Liver (tissue), 3 donors: ENCODE data around the gene ZNF536.

Source experiments
- CTCF ChIP-seq: fragments of 150-350 bp; IDR thresholded peaks from 2 replicates; pipeline ENCODE4 v1.5.1; 2017; ENCODE audit warnings: improper control_type of control experiment, low read depth, low read length; ENCODE audit not compliant: missing input control
- FOXA1 ChIP-seq: IDR thresholded peaks from 2 replicates; pipeline ENCODE4 v1.6.1; 2016; ENCODE audit warnings: antibody characterized with exemption
- GABPA ChIP-seq, 2 donors: IDR thresholded peaks in 1 of 2; conservative IDR thresholded peaks in 1 of 2; 2 replicates each; pipeline ENCODE4 v1.6.1; 2016; ENCODE audit warnings: antibody characterized with exemption in 2 of 2, mild to moderate bottlenecking in 1 of 2, moderate library complexity in 1 of 2
- JUND ChIP-seq, 2 donors: IDR thresholded peaks; 2 replicates each; pipeline ENCODE4 v1.6.1; 2016; ENCODE audit warnings: antibody characterized with exemption in 2 of 2
- RAD21 ChIP-seq, 2 donors: IDR thresholded peaks; 2 replicates each; pipeline ENCODE4 v1.6.1; 2016; ENCODE audit warnings: antibody characterized with exemption in 2 of 2, mild to moderate bottlenecking in 2 of 2
- REST ChIP-seq: IDR thresholded peaks from 2 replicates; pipeline ENCODE4 v1.6.1; 2016; ENCODE audit warnings: antibody characterized with exemption, mild to moderate bottlenecking
- RXRA ChIP-seq, 2 donors: IDR thresholded peaks; 2 replicates each; pipeline ENCODE4 v1.6.1; 2017 to 2018; ENCODE audit warnings: antibody characterized with exemption in 2 of 2, mild to moderate bottlenecking in 1 of 2
- TAF1 ChIP-seq: conservative IDR thresholded peaks from 2 replicates; pipeline ENCODE4 v1.6.1; 2016; ENCODE audit warnings: antibody characterized with exemption, mild to moderate bottlenecking
- YY1 ChIP-seq: IDR thresholded peaks from 2 replicates; pipeline ENCODE4 v1.6.1; 2016; ENCODE audit warnings: antibody characterized with exemption, mild to moderate bottlenecking
- ZBTB33 ChIP-seq: IDR thresholded peaks from 2 replicates; pipeline ENCODE4 v1.6.1; 2016; ENCODE audit warnings: antibody characterized with exemption
- TF ChIP-seq, protein P1 (sequence below): IDR thresholded peaks from 2 replicates; pipeline ENCODE4 v1.6.1; 2016; ENCODE audit warnings: antibody characterized with exemption
- TF ChIP-seq, protein P2 (sequence below): IDR thresholded peaks from 2 replicates; pipeline ENCODE4 v1.6.1; 2016; ENCODE audit warnings: antibody characterized with exemption
- donor health status: healthy.
- donor health status: healthy.

GRCh38 chr19:30552593-30552992 lies 180.4 kb downstream of the ZNF536 start:
- TF ChIP-seq FOXA1, result no peak
- TF ChIP-seq, protein P1, sequence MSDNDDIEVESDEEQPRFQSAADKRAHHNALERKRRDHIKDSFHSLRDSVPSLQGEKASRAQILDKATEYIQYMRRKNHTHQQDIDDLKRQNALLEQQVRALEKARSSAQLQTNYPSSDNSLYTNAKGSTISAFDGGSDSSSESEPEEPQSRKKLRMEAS, result no peak
- no peak for TF ChIP-seq CTCF
- no peak for TF ChIP-seq JUND (IDR thresholded peaks at IDR 0.05)
- no peak for TF ChIP-seq GABPA (IDR thresholded peaks at IDR 0.05 in 1 of 2, conservative IDR thresholded peaks at IDR 0.05 in 1 of 2)
- TF ChIP-seq, protein P2, sequence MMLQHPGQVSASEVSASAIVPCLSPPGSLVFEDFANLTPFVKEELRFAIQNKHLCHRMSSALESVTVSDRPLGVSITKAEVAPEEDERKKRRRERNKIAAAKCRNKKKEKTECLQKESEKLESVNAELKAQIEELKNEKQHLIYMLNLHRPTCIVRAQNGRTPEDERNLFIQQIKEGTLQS, result no peak
- TF ChIP-seq ZBTB33, result no peak
- no peak for TF ChIP-seq RAD21 (IDR thresholded peaks at IDR 0.05)
- TF ChIP-seq REST, result no peak
- no peak for TF ChIP-seq TAF1
- no peak for TF ChIP-seq YY1
- no peak for TF ChIP-seq RXRA (IDR thresholded peaks at IDR 0.05)
